ENCODE results near the gene ISOC1. TPM values are rescaled to one million over a fixed set of nuclear protein-coding genes. Genes with fewer than 3 reads are reported as not detected.

ISOC1 gene
- polyA plus RNA-seq, 1 experiment: 28.0 TPM

- DNase-seq (ENCODE audit: low read depth, low spot score): no peak
- Histone ChIP-seq H3K9me3 (ENCODE audit: control insufficient read depth, insufficient read depth, low read length) (no peaks in the 10 kb centered on the region), H3K27me3 (ENCODE audit: control insufficient read depth, insufficient read depth, low read length) (no peaks in the 10 kb centered on the region), H3K4me3 (ENCODE audit: low read depth, low read length) (no peak overlapping the region), H3K27ac (ENCODE audit: low read depth, low read length) (no peak overlapping the region)
- ChIA-PET CTCF (no interaction called here), POLR2A (no interaction called here)
- no peak for TF ChIP-seq CTCF (IDR thresholded peaks at IDR 0.05; ENCODE audit: low read depth, low read length)
These were observed 28.8 kb upstream of the ISOC1 start for GRCh38 chr5:129065721-129066120.

DNA sequence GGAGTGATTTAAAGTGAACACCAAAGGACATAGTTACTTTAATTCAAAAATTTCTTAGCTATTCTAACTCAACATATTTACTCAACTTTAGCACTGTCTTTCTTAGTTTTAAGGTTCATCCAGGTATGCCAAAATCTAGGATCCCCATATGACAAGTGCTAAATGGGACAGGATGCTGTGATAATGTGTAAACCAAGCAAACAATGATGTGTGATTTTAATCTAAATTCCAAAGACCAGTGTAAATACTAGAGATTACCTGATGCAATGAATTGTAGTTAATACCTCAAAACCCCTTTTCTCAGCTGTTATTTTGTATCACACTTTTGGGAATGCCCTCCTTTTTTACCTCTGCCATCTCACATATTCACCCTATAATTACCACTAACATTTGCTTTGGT lies 26.8 kb upstream of the ISOC1 start:
- POLR2A ChIA-PET: interaction anchor here (1.1 kb wide), 1 partner anchor 27 kb away, joined by 4 read pairs; the partner anchor contains the start of gene ISOC1
- CTCF ChIA-PET: interaction anchor here (1.9 kb wide), 1 partner anchor 162 kb away, joined by 5 read pairs; no protein-coding TSS in a partner anchor

DNA sequence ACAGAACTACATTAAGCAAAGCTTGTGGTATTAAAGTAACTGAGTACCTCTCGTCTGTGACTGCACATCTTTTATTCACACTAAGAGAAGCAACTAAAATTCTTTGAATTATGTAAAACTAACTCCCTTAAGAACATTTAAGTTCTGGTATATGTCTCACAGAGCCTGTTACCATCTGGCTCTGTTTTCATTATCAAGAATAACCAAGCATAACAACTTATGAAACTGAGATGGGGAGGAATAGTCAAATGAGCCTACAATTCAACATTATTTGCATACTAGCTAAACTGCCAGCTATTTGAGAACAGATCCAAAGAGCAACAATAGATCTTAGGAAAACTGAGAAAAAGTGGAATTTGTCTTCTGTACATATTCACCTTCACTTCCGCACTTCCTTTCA lies 25.3 kb upstream of the ISOC1 start:
- no peaks in the 10 kb centered on the region for H3K27me3 ChIP-seq (ENCODE audit: control insufficient read depth, insufficient read depth, low read length)
- POLR2A ChIA-PET: no interaction called here
- H3K4me3 ChIP-seq (ENCODE audit: low read depth, low read length): no peak overlapping the region
- DNase-seq (ENCODE audit: low read depth, low spot score): no peak
- no peak overlapping the region for H3K27ac ChIP-seq (ENCODE audit: low read depth, low read length)
- CTCF ChIA-PET: no interaction called here
- no peak for TF ChIP-seq CTCF (IDR thresholded peaks at IDR 0.05; ENCODE audit: low read depth, low read length)
- H3K9me3 ChIP-seq (ENCODE audit: control insufficient read depth, insufficient read depth, low read length): no peaks in the 10 kb centered on the region

More for the DNA sequence above, 26.8 kb upstream of the ISOC1 start:
- Histone ChIP-seq H3K9me3 (ENCODE audit: control insufficient read depth, insufficient read depth, low read length) (no peaks in the 10 kb centered on the region), H3K27ac (ENCODE audit: low read depth, low read length) (no peak overlapping the region), H3K27me3 (ENCODE audit: control insufficient read depth, insufficient read depth, low read length) (no peaks in the 10 kb centered on the region), H3K4me3 (ENCODE audit: low read depth, low read length) (no peak overlapping the region)
- no peak for TF ChIP-seq CTCF (IDR thresholded peaks at IDR 0.05; ENCODE audit: low read depth, low read length)
- DNase-seq (ENCODE audit: low read depth, low spot score): no peak

DNA sequence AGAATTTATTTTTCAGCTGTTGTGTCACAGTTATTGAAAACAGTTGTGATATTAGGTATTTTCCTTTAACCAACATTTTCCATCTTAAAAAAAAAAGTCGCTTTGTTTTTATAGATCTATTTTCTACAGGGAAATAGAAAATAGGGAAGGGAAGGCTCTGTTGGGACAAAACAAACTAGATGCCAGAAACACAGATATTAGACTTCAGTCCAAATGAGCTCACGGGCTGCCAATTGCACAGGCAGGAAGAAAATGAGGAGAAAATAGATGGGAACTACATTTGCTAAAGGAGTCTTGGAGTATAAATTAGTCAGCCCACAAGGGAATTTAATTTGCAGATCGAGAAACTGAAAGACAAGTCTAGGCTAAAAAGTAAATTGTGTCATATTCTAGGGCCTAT lies 21.4 kb upstream of the ISOC1 start:
- TF ChIP-seq CTCF (IDR thresholded peaks at IDR 0.05; ENCODE audit: low read depth, low read length): no peak
- CTCF ChIA-PET: no interaction called here
- no peaks in the 10 kb centered on the region for H3K9me3 ChIP-seq (ENCODE audit: control insufficient read depth, insufficient read depth, low read length)
- no peak for DNase-seq (ENCODE audit: low read depth, low spot score)
- no peak overlapping the region for H3K4me3 ChIP-seq (ENCODE audit: low read depth, low read length)
- H3K27me3 ChIP-seq (ENCODE audit: control insufficient read depth, insufficient read depth, low read length): no peaks in the 10 kb centered on the region
- no peak overlapping the region for H3K27ac ChIP-seq (ENCODE audit: low read depth, low read length)
- POLR2A ChIA-PET: no interaction called here

DNA sequence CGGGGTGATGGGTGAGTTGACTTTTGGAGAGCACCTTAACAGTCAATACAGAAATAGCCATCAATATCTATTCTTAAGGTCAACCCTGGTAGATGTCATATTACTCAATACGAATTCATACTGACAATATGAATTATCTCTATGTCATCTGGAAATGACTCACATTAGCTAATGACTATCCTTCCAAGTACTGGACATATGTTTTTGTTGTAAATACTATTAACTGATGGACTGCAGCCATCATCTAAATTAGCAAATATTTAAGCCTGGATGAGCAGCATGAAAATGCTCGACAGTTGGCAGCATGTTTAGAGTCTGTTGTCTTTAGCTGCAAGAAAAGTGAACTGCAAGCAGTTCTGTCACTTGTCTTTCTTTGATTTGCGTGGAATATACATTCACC lies 19.6 kb upstream of the ISOC1 start:
- ChIA-PET CTCF (no interaction called here), POLR2A (no interaction called here)
- DNase-seq (ENCODE audit: low read depth, low spot score): no peak
- TF ChIP-seq CTCF (IDR thresholded peaks at IDR 0.05; ENCODE audit: low read depth, low read length): no peak
- H3K4me3 ChIP-seq (ENCODE audit: low read depth, low read length): no peak overlapping the region
- H3K9me3 ChIP-seq (ENCODE audit: control insufficient read depth, insufficient read depth, low read length): no peaks in the 10 kb centered on the region
- H3K27ac ChIP-seq (ENCODE audit: low read depth, low read length): no peak overlapping the region
- H3K27me3 ChIP-seq (ENCODE audit: control insufficient read depth, insufficient read depth, low read length): no peaks in the 10 kb centered on the region
